ENCODE results near the gene CIDEC. TPM values are rescaled to one million over a fixed set of nuclear protein-coding genes. Genes with fewer than 3 reads are reported as not detected.
A peak's percentile ranks its signal among the peaks of the same experiment; 100 is the strongest.

The CIDEC gene
- total and polyA plus RNA-seq, 2 of the 8 experiments (the other 6 are each of a cell fraction or from before 2014, with no cell fraction given): not detected

- TF ChIP-seq CHD7 (IDR thresholded peaks at IDR 0.05; ENCODE audit: insufficient replicate concordance, low read length) (no peak), ATF2 (IDR thresholded peaks at IDR 0.05; ENCODE audit: low read length) (no peak), KDM1A (IDR thresholded peaks at IDR 0.05; ENCODE audit: borderline replicate concordance, low read length) (peak; percentile 87; the same call in 1 of the 2 replicates), PHF8 (conservative IDR thresholded peaks at IDR 0.05; ENCODE audit: low read depth, low read length) (peak; percentile 73), FOSL1 (IDR thresholded peaks at IDR 0.05; ENCODE audit: insufficient read depth, low read depth, low read length) (no peak), SP4 (IDR thresholded peaks at IDR 0.05; ENCODE audit: low read length) (0 out of 2 replicates have a peak, but pooled peaks have one; percentile 66), CBX5 (IDR thresholded peaks at IDR 0.05; ENCODE audit: low read depth, low read length) (no peak), SP2 (IDR thresholded peaks at IDR 0.05; ENCODE audit: low read length) (peak; percentile 74), SP1 (IDR thresholded peaks at IDR 0.05; ENCODE audit: low read depth, low read length) (peak; percentile 89)
These were observed 36.2 kb downstream of the CIDEC start, which contains the start of gene RPUSD3 (continued) for GRCh38 chr3:9843715-9844438.

Data from H1 (cell line).